Smooth muscle cell (in vitro differentiated cells): ENCODE measurements around the gene TKT. TPM values are rescaled to one million over a fixed set of nuclear protein-coding genes. Genes with fewer than 3 reads are reported as not detected.

Source experiments
- DNase-seq: peaks from one replicate; lab custom pipeline; 2025; ENCODE audit not compliant: unreplicated experiment; lab: John Stamatoyannopoulos, UW
- H2AFZ ChIP-seq: fragments of 200-600 bp; sonication (generic); 2 replicates; pipeline ENCODE4 v1.6.0; 2016; ENCODE audit warnings: antibody characterized with exemption, low read depth, mild to moderate bottlenecking
- H3F3A ChIP-seq: fragments of 200-600 bp; sonication (generic); 2 replicates; pipeline ENCODE4 v1.6.0; 2017; ENCODE audit warnings: antibody characterized with exemption, low read depth
- H3K27ac ChIP-seq: fragments of 200-600 bp; sonication (generic); 2 replicates; pipeline ENCODE4 v1.5.1; 2016; ENCODE audit warnings: low read depth, mild to moderate bottlenecking
- H3K27me3 ChIP-seq: fragments of 200-600 bp; sonication (generic); 2 replicates; pipeline ENCODE4 v1.6.1; 2016; ENCODE audit warnings: low read depth, mild to moderate bottlenecking
- H3K36me3 ChIP-seq: fragments of 200-600 bp; sonication (generic); 2 replicates; pipeline ENCODE4 v1.5.1; 2016; ENCODE audit warnings: low read depth
- H3K4me1 ChIP-seq: fragments of 200-600 bp; sonication (generic); 2 replicates; pipeline ENCODE4 v1.5.1; 2016; ENCODE audit warnings: low read depth
- H3K4me2 ChIP-seq: fragments of 200-600 bp; sonication (generic); 2 replicates; pipeline ENCODE4 v1.6.0; 2016; ENCODE audit warnings: mild to moderate bottlenecking
- H3K4me3 ChIP-seq: fragments of 200-600 bp; sonication (generic); 2 replicates; pipeline ENCODE4 v1.5.1; 2016; ENCODE audit warnings: mild to moderate bottlenecking
- H3K79me2 ChIP-seq: fragments of 200-600 bp; sonication (generic); 2 replicates; pipeline ENCODE4 v1.6.0; 2016; ENCODE audit warnings: low read depth, mild to moderate bottlenecking
- H3K9ac ChIP-seq: fragments of 200-600 bp; sonication (generic); 2 replicates; pipeline ENCODE4 v1.6.0; 2016; ENCODE audit warnings: low read depth
- H3K9me3 ChIP-seq: fragments of 200-600 bp; sonication (generic); replicated peaks from 2 replicates; pipeline ENCODE4 v1.5.1; 2016; ENCODE audit warnings: low read depth
- H4K20me1 ChIP-seq: fragments of 200-600 bp; sonication (generic); 2 replicates; pipeline ENCODE4 v1.6.0; 2016; ENCODE audit warnings: low read depth
- CTCF ChIP-seq: fragments of 200-600 bp; sonication (generic); IDR thresholded peaks from 2 replicates; pipeline ENCODE4 v1.5.1; 2017; ENCODE audit warnings: borderline replicate concordance, mild to moderate bottlenecking, antibody characterized with exemption; ENCODE audit not compliant: insufficient read depth, poor library complexity, severe bottlenecking
- WGBS: methylation state at CpG from one replicate; pipeline ENCODE4 v1.1.7; 2016; ENCODE audit warnings: low lambda C conversion rate; 5-methylcytosine and 5-hydroxymethylcytosine counted together
- polyA plus RNA-seq: library from polyadenylated mRNA; unstranded; fragments of >200 nt; fragmentation: Nextera tagmentation; extraction: Ambion mirVana; gene quantifications from 2 replicates; pipeline ENCODE4 v1.2.1, GENCODE V29; 2016
- total RNA-seq: library from RNA; depleted of rRNA; stranded (reverse); fragments of >200 nt; gene quantifications from 2 replicates; pipeline ENCODE4 v1.2.3, GENCODE V29; 2014

TKT gene
- total and polyA plus RNA-seq, 2 experiments from 2014 or later, result 124 to 138 TPM

- Histone ChIP-seq H3K9ac (peak overlapping the region; percentile 64), H3K36me3 (no peaks in the 10 kb centered on the region), H3K27me3 (no peaks in the 10 kb centered on the region), H3K27ac (peak overlapping the region; percentile 29), H3K4me2 (peak overlapping the region; percentile 57), H3K79me2 (no peaks in the 10 kb centered on the region), H3F3A (no peaks in the 10 kb centered on the region), H3K9me3 (no peaks in the 10 kb centered on the region), H2AFZ (no peak overlapping the region), H3K4me1 (peaks cover 5% of the 10 kb centered on the region), H4K20me1 (no peaks in the 10 kb centered on the region), H3K4me3 (no peak overlapping the region)
- WGBS, result 33% methylated on average over 36 of the region's 36 CpGs
- no peak for DNase-seq
- TF ChIP-seq CTCF, result peak; percentile 100
Measured at GRCh38 chr3:53195602-53196574, 59.9 kb downstream of the TKT start.

GRCh38 chr3:53195066-53195450 is 60.8 kb downstream of the TKT start:
- 92% methylated on average over 10 of the region's 10 CpGs for WGBS

GRCh38 chr3:53194210-53195065 is 61.4 kb downstream of the TKT start:
- no peaks in the 10 kb centered on the region for H3K36me3 ChIP-seq
- no peaks in the 10 kb centered on the region for H3K27me3 ChIP-seq

More at GRCh38 chr3:53195066-53195450, 60.8 kb downstream of the TKT start:
- Histone ChIP-seq H3F3A (no peaks in the 10 kb centered on the region), H3K27ac (no peak overlapping the region), H3K4me1 (peaks cover 5% of the 10 kb centered on the region), H3K9ac (no peak overlapping the region), H3K36me3 (no peaks in the 10 kb centered on the region), H3K4me2 (no peak overlapping the region), H3K79me2 (no peaks in the 10 kb centered on the region), H4K20me1 (no peaks in the 10 kb centered on the region), H2AFZ (no peak overlapping the region), H3K4me3 (no peak overlapping the region), H3K27me3 (no peaks in the 10 kb centered on the region), H3K9me3 (no peaks in the 10 kb centered on the region)
- no peak for DNase-seq
- TF ChIP-seq CTCF, result no peak

More at GRCh38 chr3:53194210-53195065, 61.4 kb downstream of the TKT start:
- WGBS, result 56% methylated on average over 14 of the region's 14 CpGs
- Histone ChIP-seq H3K79me2 (no peaks in the 10 kb centered on the region), H3K4me3 (no peak overlapping the region), H4K20me1 (no peaks in the 10 kb centered on the region), H3K9ac (no peak overlapping the region), H3K9me3 (no peaks in the 10 kb centered on the region), H3K4me1 (peaks cover 5% of the 10 kb centered on the region), H3F3A (no peaks in the 10 kb centered on the region), H3K27ac (no peak overlapping the region), H3K4me2 (no peak overlapping the region), H2AFZ (no peak overlapping the region)
- DNase-seq, result no peak
- no peak for TF ChIP-seq CTCF
